ENCODE data around the gene PAPPA. TPM values are rescaled to one million over a fixed set of nuclear protein-coding genes. Genes with fewer than 3 reads are reported as not detected.

Gene PAPPA
- total RNA-seq, 1 experiment from 2014 or later: 3.9 TPM

DNA sequence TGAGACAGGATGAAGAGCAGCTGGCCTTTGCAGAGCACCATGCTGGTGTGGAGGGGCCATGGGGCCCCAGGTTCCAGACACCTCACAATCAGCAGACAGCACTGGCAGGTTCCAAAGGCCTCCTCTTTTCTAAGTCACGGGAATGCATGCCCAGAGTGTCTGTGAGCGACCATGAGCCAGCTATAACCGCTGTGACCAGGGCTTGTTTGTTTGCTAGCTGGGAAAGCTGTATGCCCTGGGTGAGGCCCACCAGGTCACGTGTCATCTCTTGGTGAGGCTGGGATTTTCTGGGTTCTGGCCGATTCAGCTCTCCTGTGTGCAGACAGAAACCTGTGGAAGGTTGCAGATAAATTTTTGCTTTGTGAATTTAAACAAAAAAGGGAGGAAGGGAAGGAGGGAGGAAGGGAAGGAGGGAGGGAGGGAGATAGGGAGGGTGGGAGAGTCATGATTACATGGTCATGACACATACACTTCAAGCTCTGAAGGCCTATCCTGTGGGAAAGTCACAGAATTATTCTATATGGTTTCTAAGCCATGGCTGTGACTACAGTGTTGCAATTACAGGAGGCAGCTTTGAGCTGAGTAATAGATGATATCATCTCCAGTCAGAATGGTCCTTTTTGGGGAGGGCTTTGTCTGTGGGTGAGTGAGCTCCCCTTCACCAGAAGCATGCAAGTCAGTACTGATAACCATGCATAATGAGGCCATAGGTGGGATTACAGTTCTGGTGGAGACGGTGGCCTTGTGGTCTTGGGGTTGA, 37.2 kb downstream of the PAPPA start:
- Histone ChIP-seq H2AFZ (no peak overlapping the region), H3K9me2 (ENCODE audit: insufficient read depth) (no peaks in the 10 kb centered on the region), H3F3A (ENCODE audit: insufficient read depth, low read depth) (peaks cover 16% of the 10 kb centered on the region), H3K4me3 (no peak overlapping the region), H3K4me1 (replicated peaks; ENCODE audit: insufficient read depth) (peaks cover 49% of the 10 kb centered on the region), H3K27ac (peak overlapping the region; percentile 61), H3K4me2 (no peak overlapping the region), H3K36me3 (ENCODE audit: low read depth) (no peaks in the 10 kb centered on the region), H3K27me3 (ENCODE audit: insufficient read depth, low read depth) (no peaks in the 10 kb centered on the region), H3K79me2 (ENCODE audit: low read depth) (no peaks in the 10 kb centered on the region), H4K20me1 (ENCODE audit: insufficient read depth) (no peaks in the 10 kb centered on the region), H3K9me3 (ENCODE audit: insufficient read depth, low read depth) (no peaks in the 10 kb centered on the region)
- BruUV-seq (replicated peaks): no TSS peak
- intact Hi-C loops (cut with micrococcal nuclease; ENCODE audit: unreplicated experiment): no loop called here
- ChIA-PET POLR2A (ENCODE audit: unreplicated experiment) (interaction anchor here (0.5 kb wide), 1 partner anchor 37 kb away, joined by 4 read pairs; the partner anchor contains the start of gene PAPPA), CTCF (no interaction called here)
- no peak for DNase-seq
- TF ChIP-seq EZH2 (IDR thresholded peaks at IDR 0.05; ENCODE audit: low read depth) (no peak), CTCF (conservative IDR thresholded peaks at IDR 0.05) (no peak)

DNA sequence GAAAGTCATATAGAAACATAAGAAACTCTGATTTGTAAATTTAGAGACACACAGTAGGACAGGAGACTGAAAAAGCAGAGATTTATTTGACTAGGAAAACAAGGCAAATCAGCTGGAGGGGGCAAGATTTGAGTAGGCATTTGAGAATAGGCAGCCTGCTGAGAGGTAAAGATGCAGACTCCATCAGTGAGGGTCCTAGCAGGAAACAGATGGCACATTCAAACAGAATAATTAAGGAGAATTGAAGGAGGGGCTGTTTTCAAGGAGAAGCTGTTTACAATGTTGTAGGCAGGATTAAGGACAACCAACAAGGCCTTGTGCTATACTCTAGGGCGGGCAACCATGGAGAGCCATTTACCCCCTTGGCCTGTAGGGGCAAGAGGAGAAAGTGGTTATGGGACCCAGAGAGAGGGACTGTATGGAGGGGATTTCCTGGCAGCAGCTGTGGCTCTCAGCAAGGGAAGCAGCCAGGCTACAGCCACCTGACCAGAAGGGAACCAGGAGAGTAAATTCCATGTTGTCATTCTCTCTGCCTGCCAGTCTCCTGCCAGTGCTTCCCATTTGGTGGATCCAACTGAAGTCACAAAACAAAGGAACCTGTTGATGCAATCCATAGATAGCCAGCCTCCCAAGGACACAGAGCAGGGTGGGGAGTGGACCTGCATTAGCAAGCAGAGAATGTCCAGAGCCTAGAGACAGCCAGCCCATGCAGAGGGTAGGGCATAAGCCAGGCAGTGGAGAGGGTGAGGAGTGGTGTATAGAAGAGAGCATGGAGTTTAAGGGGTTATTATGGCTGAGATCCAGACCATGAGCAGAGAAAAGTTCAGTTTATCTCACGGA, 38.2 kb downstream of the PAPPA start:
- no peak overlapping the region for H2AFZ ChIP-seq
- intact Hi-C loops (cut with micrococcal nuclease; ENCODE audit: unreplicated experiment): no loop called here
- BruUV-seq (replicated peaks): no TSS peak
- H3K36me3 ChIP-seq (ENCODE audit: low read depth): no peaks in the 10 kb centered on the region
- peaks cover 49% of the 10 kb centered on the region for H3K4me1 ChIP-seq (replicated peaks; ENCODE audit: insufficient read depth)
- H3K9me3 ChIP-seq (ENCODE audit: insufficient read depth, low read depth): no peaks in the 10 kb centered on the region
- no peak for TF ChIP-seq CTCF (conservative IDR thresholded peaks at IDR 0.05)
- no peak for TF ChIP-seq EZH2 (IDR thresholded peaks at IDR 0.05; ENCODE audit: low read depth)
- no peaks in the 10 kb centered on the region for H3K27me3 ChIP-seq (ENCODE audit: insufficient read depth, low read depth)
- H4K20me1 ChIP-seq (ENCODE audit: insufficient read depth): no peaks in the 10 kb centered on the region
- H3K4me2 ChIP-seq: no peak overlapping the region
- ChIA-PET CTCF (no interaction called here), POLR2A (ENCODE audit: unreplicated experiment) (interaction anchor here (0.5 kb wide), 1 partner anchor 38 kb away, joined by 4 read pairs; the partner anchor contains the start of gene PAPPA)
- H3K4me3 ChIP-seq: no peak overlapping the region
- no peaks in the 10 kb centered on the region for H3K9me2 ChIP-seq (ENCODE audit: insufficient read depth)
- H3F3A ChIP-seq (ENCODE audit: insufficient read depth, low read depth): peaks cover 16% of the 10 kb centered on the region
- no peaks in the 10 kb centered on the region for H3K79me2 ChIP-seq (ENCODE audit: low read depth)
- H3K27ac ChIP-seq: peak overlapping the region; percentile 61; the same call in 1 of the 2 replicates
- no peak for DNase-seq

DNA sequence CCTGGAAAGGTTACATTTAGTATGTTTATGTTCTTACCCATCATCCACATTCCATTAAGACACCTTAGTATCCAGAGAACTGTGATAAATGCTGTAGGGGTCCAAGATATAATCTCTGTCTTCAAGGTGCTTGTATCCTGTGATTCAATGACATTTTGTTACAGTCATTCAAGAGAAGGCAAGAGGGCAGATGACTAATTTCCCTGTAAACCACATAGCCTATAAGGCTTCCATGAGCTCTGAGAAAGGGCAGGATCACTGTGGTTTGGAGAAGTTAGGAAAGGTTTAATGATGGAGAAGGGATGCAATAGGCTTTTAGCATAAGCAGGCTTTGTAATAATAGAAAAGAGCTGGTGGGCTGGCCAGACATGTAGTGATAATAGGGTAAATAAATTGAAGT, 40.0 kb downstream of the PAPPA start:
- Histone ChIP-seq H2AFZ (no peak overlapping the region), H3K9me2 (ENCODE audit: insufficient read depth) (no peaks in the 10 kb centered on the region), H3K4me3 (no peak overlapping the region), H3K27ac (peak overlapping the region; percentile 72), H3F3A (ENCODE audit: insufficient read depth, low read depth) (peaks cover 16% of the 10 kb centered on the region), H3K27me3 (ENCODE audit: insufficient read depth, low read depth) (no peaks in the 10 kb centered on the region), H3K36me3 (ENCODE audit: low read depth) (no peaks in the 10 kb centered on the region), H3K4me1 (replicated peaks; ENCODE audit: insufficient read depth) (peaks cover 49% of the 10 kb centered on the region), H3K79me2 (ENCODE audit: low read depth) (no peaks in the 10 kb centered on the region), H3K9me3 (ENCODE audit: insufficient read depth, low read depth) (no peaks in the 10 kb centered on the region), H3K4me2 (peak overlapping the region; percentile 30), H4K20me1 (ENCODE audit: insufficient read depth) (no peaks in the 10 kb centered on the region)
- peak in 1 of 2 experiments; percentile 73 for DNase-seq
- ChIA-PET POLR2A (ENCODE audit: unreplicated experiment) (interaction anchor here (0.5 kb wide), 1 partner anchor 1873 kb away, joined by 3 read pairs; no protein-coding TSS in a partner anchor), CTCF (no interaction called here)
- TF ChIP-seq CTCF (conservative IDR thresholded peaks at IDR 0.05) (no peak), EZH2 (IDR thresholded peaks at IDR 0.05; ENCODE audit: low read depth) (no peak)
- BruUV-seq (replicated peaks): no TSS peak
- intact Hi-C loops (cut with micrococcal nuclease; ENCODE audit: unreplicated experiment): no loop called here

All from PC-9 (cell line).